SK-N-SH treated with all-trans-retinoic acid at 6 μM for 48 hours (cell line): ENCODE data around the gene TPGS1.

Experiments used
- ATAC-seq: fragments of 200-7000 bp; cut with Tn5 transposase; 3 replicates; pipeline ENCODE4 v1.9.1; 2020; ENCODE audit warnings: mild to moderate bottlenecking, moderate library complexity
- ARNTL ChIP-seq: fragments of 450-650 bp; formaldehyde crosslinking; IDR thresholded peaks from 2 replicates; pipeline ENCODE4 v1.5.0; 2020; ENCODE audit warnings: low read depth, mild to moderate bottlenecking, moderate library complexity, borderline replicate concordance
- BACH2 ChIP-seq: fragments of 250-450 bp; sonication (Bioruptor Pico); IDR thresholded peaks from 2 replicates; pipeline ENCODE4 v1.9.0; 2021; ENCODE audit warnings: mild to moderate bottlenecking, borderline replicate concordance
- CREB5 ChIP-seq: fragments of 250-450 bp; sonication (Bioruptor Pico); IDR thresholded peaks from 2 replicates; pipeline ENCODE4 v1.5.1; 2020; ENCODE audit warnings: low read depth, mild to moderate bottlenecking, moderate library complexity
- CSDC2 ChIP-seq: fragments of 250-450 bp; sonication (Bioruptor Pico); IDR thresholded peaks from 2 replicates; pipeline ENCODE4 v1.5.0; 2020; ENCODE audit warnings: mild to moderate bottlenecking, moderate library complexity
- ESRRG ChIP-seq: fragments of 250-450 bp; sonication (Bioruptor Pico); IDR thresholded peaks from 2 replicates; pipeline ENCODE4 v1.6.1; 2021; ENCODE audit warnings: mild to moderate bottlenecking
- GLIS3 ChIP-seq: fragments of 250-450 bp; sonication (Bioruptor Pico); IDR thresholded peaks from 2 replicates; pipeline ENCODE4 v1.5.0; 2020; ENCODE audit warnings: mild to moderate bottlenecking, moderate library complexity
- ISL1 ChIP-seq: fragments of 250-450 bp; sonication (Bioruptor Pico); IDR thresholded peaks from 2 replicates; pipeline ENCODE4 v2.1.2; 2022; ENCODE audit warnings: mild to moderate bottlenecking, moderate library complexity
- OSR1 ChIP-seq: fragments of 250-450 bp; sonication (Bioruptor Pico); IDR thresholded peaks from 2 replicates; pipeline ENCODE4 v1.8.0; 2022; ENCODE audit warnings: moderate library complexity, mild to moderate bottlenecking, inconsistent platforms
- PPARA ChIP-seq: fragments of 250-450 bp; sonication (Bioruptor Pico); IDR thresholded peaks from 2 replicates; pipeline ENCODE4 v1.5.0; 2020; ENCODE audit warnings: mild to moderate bottlenecking, borderline replicate concordance
- RARB ChIP-seq: fragments of 250-450 bp; sonication (Bioruptor Pico); IDR thresholded peaks from 2 replicates; pipeline ENCODE4 v1.8.0; 2021; ENCODE audit warnings: mild to moderate bottlenecking, moderate library complexity
- SNAI2 ChIP-seq: fragments of 250-450 bp; sonication (Bioruptor Pico); IDR thresholded peaks from 2 replicates; pipeline ENCODE4 v1.5.0; 2020; ENCODE audit warnings: mild to moderate bottlenecking, moderate library complexity
- TCF4 ChIP-seq: fragments of 250-450 bp; sonication (Bioruptor Pico); IDR thresholded peaks from 2 replicates; pipeline ENCODE4 v1.8.0; 2021; ENCODE audit warnings: mild to moderate bottlenecking, moderate library complexity, borderline replicate concordance
- TOX ChIP-seq: fragments of 250-450 bp; sonication (Bioruptor Pico); IDR thresholded peaks from 2 replicates; pipeline ENCODE4 v1.8.0; 2021; ENCODE audit warnings: mild to moderate bottlenecking, moderate library complexity, borderline replicate concordance
- TSHZ2 ChIP-seq: fragments of 250-450 bp; sonication (Bioruptor Pico); IDR thresholded peaks from 2 replicates; pipeline ENCODE4 v1.5.0; 2020; ENCODE audit warnings: mild to moderate bottlenecking, moderate library complexity
- ZC3H10 ChIP-seq: fragments of 250-450 bp; sonication (Bioruptor Pico); IDR thresholded peaks from 2 replicates; pipeline ENCODE4 v1.5.1; 2021; ENCODE audit warnings: mild to moderate bottlenecking, moderate library complexity
- ZFP3 ChIP-seq: fragments of 250-450 bp; sonication (Bioruptor Pico); IDR thresholded peaks from 2 replicates; pipeline ENCODE4 v1.5.0; 2020; ENCODE audit warnings: mild to moderate bottlenecking, moderate library complexity
- ZFP30 ChIP-seq: fragments of 450-650 bp; formaldehyde crosslinking; IDR thresholded peaks from 2 replicates; pipeline ENCODE4 v1.5.0; 2022; ENCODE audit warnings: mild to moderate bottlenecking, moderate library complexity
- ZNF565 ChIP-seq: fragments of 450-650 bp; formaldehyde crosslinking; conservative IDR thresholded peaks from 2 replicates; pipeline ENCODE4 v1.5.0; 2020; ENCODE audit warnings: low read depth, mild to moderate bottlenecking, moderate library complexity
- ZNF70 ChIP-seq: fragments of 450-650 bp; formaldehyde crosslinking; IDR thresholded peaks from 2 replicates; pipeline ENCODE4 v1.5.0; 2020; ENCODE audit warnings: mild to moderate bottlenecking, moderate library complexity
- ZNF8 ChIP-seq: fragments of 450-650 bp; formaldehyde crosslinking; IDR thresholded peaks from 2 replicates; pipeline ENCODE4 v1.5.0; 2020; ENCODE audit warnings: mild to moderate bottlenecking, moderate library complexity
- TF ChIP-seq, protein P1 (sequence below): fragments of 250-450 bp; sonication (Bioruptor Pico); IDR thresholded peaks from 2 replicates; pipeline ENCODE4 v1.8.0; 2021; ENCODE audit warnings: low read depth, mild to moderate bottlenecking, moderate library complexity, borderline replicate concordance
- TF ChIP-seq, protein P2 (sequence below): fragments of 250-450 bp; sonication (Bioruptor Pico); IDR thresholded peaks from 2 replicates; pipeline ENCODE4 v1.5.1; 2021; ENCODE audit warnings: mild to moderate bottlenecking, moderate library complexity
- TF ChIP-seq, protein P3 (sequence below): fragments of 250-450 bp; sonication (Bioruptor Pico); IDR thresholded peaks from 2 replicates; pipeline ENCODE4 v1.8.0; 2020; ENCODE audit warnings: mild to moderate bottlenecking, moderate library complexity, borderline replicate concordance

Gene TPGS1

DNA sequence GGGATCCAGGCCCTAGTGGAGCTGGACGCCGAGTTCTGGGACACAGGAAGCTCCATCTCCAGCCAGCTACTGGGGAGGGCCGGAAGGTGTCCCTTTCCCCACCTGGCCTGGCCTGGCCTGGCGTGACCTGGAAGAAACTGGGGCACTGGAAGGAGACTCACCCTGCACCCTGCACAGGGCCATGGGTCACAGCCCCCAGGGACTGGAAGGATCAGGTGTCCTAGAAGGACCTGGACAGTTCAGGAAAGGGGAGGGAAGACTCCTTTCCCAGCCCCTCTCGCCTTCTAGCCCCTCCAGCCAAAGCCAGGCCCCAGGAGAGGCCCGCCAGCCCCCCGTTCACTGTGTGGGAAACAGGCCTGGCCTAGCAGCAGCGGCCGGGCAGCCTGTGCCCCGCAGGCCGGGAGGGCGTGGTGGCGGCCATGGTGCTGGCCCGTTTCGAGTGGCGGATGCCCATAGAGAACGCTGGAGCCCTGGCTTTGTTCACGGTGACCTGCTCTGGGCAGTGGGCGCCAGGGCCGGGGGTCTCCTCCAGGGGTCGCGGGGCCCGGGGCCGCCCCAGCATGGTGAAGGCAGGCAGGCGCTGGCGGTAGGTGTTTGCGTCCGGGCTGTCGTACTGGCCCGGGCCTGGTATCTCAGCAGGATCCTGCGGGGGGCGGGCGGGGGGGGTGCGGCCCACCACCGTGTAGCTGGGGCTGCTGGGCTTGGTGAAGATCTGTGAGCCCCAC is 43.7 kb upstream of the TPGS1 start:
- TF ChIP-seq, protein P1, sequence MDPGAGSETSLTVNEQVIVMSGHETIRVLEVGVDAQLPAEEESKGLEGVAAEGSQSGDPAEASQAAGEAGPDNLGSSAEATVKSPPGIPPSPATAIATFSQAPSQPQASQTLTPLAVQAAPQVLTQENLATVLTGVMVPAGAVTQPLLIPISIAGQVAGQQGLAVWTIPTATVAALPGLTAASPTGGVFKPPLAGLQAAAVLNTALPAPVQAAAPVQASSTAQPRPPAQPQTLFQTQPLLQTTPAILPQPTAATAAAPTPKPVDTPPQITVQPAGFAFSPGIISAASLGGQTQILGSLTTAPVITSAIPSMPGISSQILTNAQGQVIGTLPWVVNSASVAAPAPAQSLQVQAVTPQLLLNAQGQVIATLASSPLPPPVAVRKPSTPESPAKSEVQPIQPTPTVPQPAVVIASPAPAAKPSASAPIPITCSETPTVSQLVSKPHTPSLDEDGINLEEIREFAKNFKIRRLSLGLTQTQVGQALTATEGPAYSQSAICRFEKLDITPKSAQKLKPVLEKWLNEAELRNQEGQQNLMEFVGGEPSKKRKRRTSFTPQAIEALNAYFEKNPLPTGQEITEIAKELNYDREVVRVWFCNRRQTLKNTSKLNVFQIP, result no peak
- TF ChIP-seq, protein P2, sequence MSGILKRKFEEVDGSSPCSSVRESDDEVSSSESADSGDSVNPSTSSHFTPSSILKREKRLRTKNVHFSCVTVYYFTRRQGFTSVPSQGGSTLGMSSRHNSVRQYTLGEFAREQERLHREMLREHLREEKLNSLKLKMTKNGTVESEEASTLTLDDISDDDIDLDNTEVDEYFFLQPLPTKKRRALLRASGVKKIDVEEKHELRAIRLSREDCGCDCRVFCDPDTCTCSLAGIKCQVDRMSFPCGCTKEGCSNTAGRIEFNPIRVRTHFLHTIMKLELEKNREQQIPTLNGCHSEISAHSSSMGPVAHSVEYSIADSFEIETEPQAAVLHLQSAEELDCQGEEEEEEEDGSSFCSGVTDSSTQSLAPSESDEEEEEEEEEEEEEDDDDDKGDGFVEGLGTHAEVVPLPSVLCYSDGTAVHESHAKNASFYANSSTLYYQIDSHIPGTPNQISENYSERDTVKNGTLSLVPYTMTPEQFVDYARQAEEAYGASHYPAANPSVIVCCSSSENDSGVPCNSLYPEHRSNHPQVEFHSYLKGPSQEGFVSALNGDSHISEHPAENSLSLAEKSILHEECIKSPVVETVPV (CRISPR knock-in tag), result no peak
- TF ChIP-seq TSHZ2 (CRISPR knock-in tag) (no peak), ARNTL (CRISPR knock-in tag) (no peak), ZFP30 (CRISPR knock-in tag) (no peak), BACH2 (CRISPR knock-in tag) (no peak), ZC3H10 (no peak), RARB (no peak), SNAI2 (CRISPR knock-in tag) (no peak), ZNF8 (CRISPR knock-in tag) (no peak), ESRRG (CRISPR knock-in tag) (no peak), CREB5 (CRISPR knock-in tag) (no peak), GLIS3 (CRISPR knock-in tag) (no peak), TOX (CRISPR knock-in tag) (no peak), PPARA (CRISPR knock-in tag) (no peak), ZNF565 (CRISPR knock-in tag) (no peak), ISL1 (CRISPR knock-in tag) (no peak), ZFP3 (CRISPR knock-in tag) (no peak)
- no peak for ATAC-seq

GRCh38 chr19:464208-464545 is 43.1 kb upstream of the TPGS1 start:
- TF ChIP-seq ZNF70 (CRISPR knock-in tag), result no peak
- no peak for TF ChIP-seq CREB5 (CRISPR knock-in tag)
- no peak for TF ChIP-seq ZNF8 (CRISPR knock-in tag)
- TF ChIP-seq CSDC2 (CRISPR knock-in tag), result no peak
- TF ChIP-seq TSHZ2 (CRISPR knock-in tag), result no peak
- no peak for TF ChIP-seq SNAI2 (CRISPR knock-in tag)
- TF ChIP-seq BACH2 (CRISPR knock-in tag), result no peak
- no peak for TF ChIP-seq ISL1 (CRISPR knock-in tag)
- no peak for TF ChIP-seq TOX (CRISPR knock-in tag)
- TF ChIP-seq ZC3H10, result no peak
- TF ChIP-seq ARNTL (CRISPR knock-in tag), result no peak
- no peak for TF ChIP-seq PPARA (CRISPR knock-in tag)
- TF ChIP-seq RARB, result no peak
- TF ChIP-seq GLIS3 (CRISPR knock-in tag), result no peak
- no peak for TF ChIP-seq ZNF565 (CRISPR knock-in tag)
- TF ChIP-seq OSR1, result no peak
- no peak for TF ChIP-seq ESRRG (CRISPR knock-in tag)
- no peak for TF ChIP-seq TCF4 (CRISPR knock-in tag)
- TF ChIP-seq, protein P1, result no peak
- TF ChIP-seq, protein P3, sequence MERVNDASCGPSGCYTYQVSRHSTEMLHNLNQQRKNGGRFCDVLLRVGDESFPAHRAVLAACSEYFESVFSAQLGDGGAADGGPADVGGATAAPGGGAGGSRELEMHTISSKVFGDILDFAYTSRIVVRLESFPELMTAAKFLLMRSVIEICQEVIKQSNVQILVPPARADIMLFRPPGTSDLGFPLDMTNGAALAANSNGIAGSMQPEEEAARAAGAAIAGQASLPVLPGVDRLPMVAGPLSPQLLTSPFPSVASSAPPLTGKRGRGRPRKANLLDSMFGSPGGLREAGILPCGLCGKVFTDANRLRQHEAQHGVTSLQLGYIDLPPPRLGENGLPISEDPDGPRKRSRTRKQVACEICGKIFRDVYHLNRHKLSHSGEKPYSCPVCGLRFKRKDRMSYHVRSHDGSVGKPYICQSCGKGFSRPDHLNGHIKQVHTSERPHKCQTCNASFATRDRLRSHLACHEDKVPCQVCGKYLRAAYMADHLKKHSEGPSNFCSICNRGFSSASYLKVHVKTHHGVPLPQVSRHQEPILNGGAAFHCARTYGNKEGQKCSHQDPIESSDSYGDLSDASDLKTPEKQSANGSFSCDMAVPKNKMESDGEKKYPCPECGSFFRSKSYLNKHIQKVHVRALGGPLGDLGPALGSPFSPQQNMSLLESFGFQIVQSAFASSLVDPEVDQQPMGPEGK (CRISPR knock-in tag), result no peak
- ATAC-seq, result no peak
